Psoas muscle (tissue), 8 donors: ENCODE data around the gene FRAS1. TPM values are rescaled to one million over a fixed set of nuclear protein-coding genes. Genes with fewer than 3 reads are reported as not detected.

Source experiments
- ATAC-seq, 4 donors: fragments of 200-7000 bp; cut with Tn5 transposase; one replicate each; pipeline ENCODE4 v1.9.1; 2020; ENCODE audit warnings: moderate library complexity in 3 of 4, mild to moderate bottlenecking in 2 of 4
- DNase-seq, 2 donors: peaks; one replicate each; pipeline ENCODE4 v3.0.0-alpha.2; 2020
- H3K27ac ChIP-seq: fragments of 200-600 bp; one replicate; pipeline ENCODE4 v1.8.0; 2022
- H3K27me3 ChIP-seq, 3 donors: fragments of 200-600 bp in 1 of 3; one replicate each; pipeline versions ENCODE4 v1.6.1 to v1.8.0; 2013 to 2022; ENCODE audit warnings: low read length in 2 of 3, mild to moderate bottlenecking in 2 of 3, moderate library complexity in 1 of 3; ENCODE audit not compliant: insufficient read depth in 3 of 3
- H3K36me3 ChIP-seq, 2 donors: fragments of 200-600 bp in 1 of 2; one replicate each; pipeline versions ENCODE4 v1.6.1 to v1.8.0; 2013 to 2022; ENCODE audit warnings: low read depth in 1 of 2, mild to moderate bottlenecking in 1 of 2, moderate library complexity in 1 of 2; ENCODE audit not compliant: insufficient read depth in 1 of 2
- H3K4me1 ChIP-seq: fragments of 200-600 bp; one replicate; pipeline ENCODE4 v1.8.0; 2022
- H3K4me3 ChIP-seq: fragments of 200-600 bp; one replicate; pipeline ENCODE4 v1.8.0; 2022; ENCODE audit warnings: mild to moderate bottlenecking
- H3K9me3 ChIP-seq: fragments of 200-600 bp; one replicate; pipeline ENCODE4 v1.8.0; 2022
- CTCF ChIP-seq: fragments of 200-600 bp; IDR thresholded peaks from one replicate; pipeline ENCODE4 v1.8.0; 2022; ENCODE audit warnings: antibody characterized with exemption
- WGBS, 3 donors: extraction: QIAGEN DNeasy Blood & Tissue Kit; methylation state at CpG; one replicate each; pipeline versions ENCODE4 v1.1.6 to v1.1.7; 2013; 5-methylcytosine and 5-hydroxymethylcytosine counted together
- intact Hi-C, 2 donors: fragments of 100-400 bp; cut with DNase I; formaldehyde crosslinking; loops; one replicate each; pipeline versions ENCODE4 v1.11.0 to v1.14.2; 2022
- polyA plus RNA-seq, 3 donors: library from polyadenylated mRNA; stranded (reverse); fragments of 200-250 nt; gene quantifications; one replicate each; pipeline ENCODE4 v1.2.3, GENCODE V29; 2013
- total RNA-seq, 4 donors: library from RNA; stranded (reverse); fragmentation: NEBNext Ultra II Directional in 2 of 4; extraction: Animal tissue kit (Norgen Biotek cat#: 25700) in 2 of 4; gene quantifications; one replicate each; pipeline versions ENCODE4 v1.2.1 to v1.2.4, GENCODE V29; 2021 to 2023
- donor health status: healthy with polysubstance abuse.
- donor health status: DM: no; HTN: no; CAD: no; lungs with moderate emphysema.
- donor health status: Bipolar disorder and iron deficiency.
- donor health status: healthy.
- donor health status: DM: yes; HTN: yes; CAD: no.
- donor health status: DM: no; HTN: no; CAD: no.
- donor health status: DM: no; HTN: no; CAD: no.
- donor health status: DM: yes; HTN: yes; CAD: no.

Gene FRAS1
- total and polyA plus RNA-seq, 7 donors = 0.08 to 3.0 (median 0.42) TPM

GRCh38 chr4:78057600-78058550 is 752 bp downstream of the FRAS1 start:
- WGBS, 3 donors = 0 to 1% (median 0%) methylated on average over 56 of the region's 56 CpGs
- Histone ChIP-seq H3K36me3 (no peaks in the 10 kb centered on the region), H3K27ac (peak overlapping the region; percentile 83), H3K4me1 (peaks cover 4% of the 10 kb centered on the region), H3K9me3 (no peaks in the 10 kb centered on the region), H3K27me3 (no peaks in the 10 kb centered on the region), H3K4me3 (peak overlapping the region; percentile 84)
- peak in 3 of 4 donors; percentile 27 to 50 (median 40) for ATAC-seq
- TF ChIP-seq CTCF = no peak
- intact Hi-C loops = loop anchor here in 1 of 2 donors (5.0 kb wide), 2 partner anchors 319 to 459 kb away; no protein-coding TSS in a partner anchor
- DNase-seq = peak; percentile 43 to 68

GRCh38 chr4:78058591-78059523 is 1.7 kb downstream of the FRAS1 start:
- Histone ChIP-seq H3K9me3 (no peaks in the 10 kb centered on the region), H3K4me3 (peak overlapping the region; percentile 84), H3K4me1 (peaks cover 4% of the 10 kb centered on the region), H3K27ac (peak overlapping the region; percentile 77), H3K36me3 (no peaks in the 10 kb centered on the region), H3K27me3 (no peaks in the 10 kb centered on the region)
- no peak for TF ChIP-seq CTCF
- 1 to 2% (median 1%) methylated on average over 47 to 54 of the region's 54 CpGs for WGBS, 3 donors
- peak; percentile 31 to 75 for DNase-seq
- intact Hi-C loops = loop anchor here in 1 of 2 donors (5.0 kb wide), 2 partner anchors 318 to 458 kb away; no protein-coding TSS in a partner anchor
- ATAC-seq = peak; percentile 49 to 60 (median 50)

GRCh38 chr4:78059524-78059889 is 2.4 kb downstream of the FRAS1 start:
- 6 to 14% (median 8%) methylated on average over 7 of the region's 7 CpGs for WGBS, 3 donors
- peak; percentile 51 to 59 (median 53) for ATAC-seq
- no peaks in the 10 kb centered on the region for H3K36me3 ChIP-seq
- intact Hi-C loops = loop anchor here in 1 of 2 donors (5.0 kb wide), 2 partner anchors 318 to 458 kb away; no protein-coding TSS in a partner anchor
- H3K9me3 ChIP-seq = no peaks in the 10 kb centered on the region
- TF ChIP-seq CTCF = peak; percentile 57
- peaks cover 4% of the 10 kb centered on the region for H3K4me1 ChIP-seq
- H3K27ac ChIP-seq = peak overlapping the region; percentile 77
- no peaks in the 10 kb centered on the region for H3K27me3 ChIP-seq
- peak; percentile 19 to 65 for DNase-seq
- H3K4me3 ChIP-seq = peak overlapping the region; percentile 84

GRCh38 chr4:78059938-78060337 is 2.8 kb downstream of the FRAS1 start:
- H3K9me3 ChIP-seq = no peaks in the 10 kb centered on the region
- ATAC-seq (no peak), DNase-seq (no peak)
- H3K27ac ChIP-seq = no peak overlapping the region
- no peaks in the 10 kb centered on the region for H3K27me3 ChIP-seq
- H3K4me1 ChIP-seq = peaks cover 4% of the 10 kb centered on the region
- intact Hi-C loops = loop anchor here in 1 of 2 donors (5.0 kb wide), 2 partner anchors 317 to 457 kb away; no protein-coding TSS in a partner anchor
- no peaks in the 10 kb centered on the region for H3K36me3 ChIP-seq
- TF ChIP-seq CTCF = no peak
- no peak overlapping the region for H3K4me3 ChIP-seq
- 78 to 96% (median 79%) methylated on average over 1 of the region's 1 CpG for WGBS, 3 donors
